Stimulated activated CD4-positive, alpha-beta T cell treated with anti-CD3 and anti-CD28 coated beads, Interleukin-2, amount 100 ng/mL, for 48 hours (primary cell): ENCODE data around the gene FBXO10.
A peak's percentile ranks its signal among the peaks of the same experiment; 100 is the strongest.
"Not testable (repeated sequence)": the region's sequence is repeated elsewhere in the genome, so short reads cannot be mapped to it uniquely, and the experiment has no call there.

ENCODE experiments used
- DNase-seq, 2 donors: peaks; one replicate each; pipeline ENCODE4 v3.0.0-alpha.2; 2020

The FBXO10 gene

GRCh38 chr9:37549527-37549926 is 26.7 kb downstream of the FBXO10 start:
- DNase-seq: no peak

- DNase-seq: no peak
Measured at GRCh38 chr9:37547328-37547878, 28.8 kb downstream of the FBXO10 start.

GRCh38 chr9:37543468-37543867 is 32.7 kb downstream of the FBXO10 start:
- DNase-seq: no peak

GRCh38 chr9:37542895-37543294 is 33.3 kb downstream of the FBXO10 start:
- no peak for DNase-seq

- no peak for DNase-seq
Measured at GRCh38 chr9:37542488-37542887, 33.7 kb downstream of the FBXO10 start.

GRCh38 chr9:37541465-37541864 is 34.7 kb downstream of the FBXO10 start:
- no peak for DNase-seq

GRCh38 chr9:37540634-37541033 is 35.5 kb downstream of the FBXO10 start:
- no peak for DNase-seq

GRCh38 chr9:37539634-37540033 is 36.5 kb downstream of the FBXO10 start:
- DNase-seq: no peak

- no peak for DNase-seq
Measured at GRCh38 chr9:37538099-37538498, 38.1 kb downstream of the FBXO10 start.

- no peak for DNase-seq
Measured at GRCh38 chr9:37534901-37535300, 41.3 kb downstream of the FBXO10 start.

GRCh38 chr9:37534412-37534811 is 41.8 kb downstream of the FBXO10 start:
- no peak for DNase-seq

GRCh38 chr9:37531699-37532098 is 44.5 kb downstream of the FBXO10 start:
- DNase-seq: peak in 1 of 2 donors; percentile 25

GRCh38 chr9:37528652-37529471 is 47.3 kb downstream of the FBXO10 start:
- DNase-seq: peak; percentile 65 to 69

- DNase-seq: no peak
Measured at GRCh38 chr9:37523916-37524315, 52.3 kb downstream of the FBXO10 start.

- DNase-seq: no peak
Measured at GRCh38 chr9:37522971-37523370, 53.2 kb downstream of the FBXO10 start.

GRCh38 chr9:37521111-37521510 is 55.1 kb downstream of the FBXO10 start:
- DNase-seq: no peak

- DNase-seq: no peak
Measured at GRCh38 chr9:37520641-37521040, 55.5 kb downstream of the FBXO10 start.

GRCh38 chr9:37517923-37518322 is 58.3 kb downstream of the FBXO10 start:
- DNase-seq: no peak

- DNase-seq: no peak
Measured at GRCh38 chr9:37515620-37516258, 60.4 kb downstream of the FBXO10 start.

- DNase-seq: no peak
Measured at GRCh38 chr9:37514999-37515398, 61.2 kb downstream of the FBXO10 start.

- DNase-seq: not testable (repeated sequence)
Measured at GRCh38 chr9:37514415-37514814, 61.8 kb downstream of the FBXO10 start.

GRCh38 chr9:37512437-37512836 is 63.7 kb downstream of the FBXO10 start:
- no peak for DNase-seq

- no peak for DNase-seq
Measured at GRCh38 chr9:37511016-37512010, 64.9 kb downstream of the FBXO10 start.
